Measurements from ENCODE around the gene CELF5. TPM values are rescaled to one million over a fixed set of nuclear protein-coding genes. Genes with fewer than 3 reads are reported as not detected.

Gene CELF5
- total RNA-seq, 4 donors from 2014 or later, result not detected

- Histone ChIP-seq H3K27ac (no peak overlapping the region), H3K27me3 (peaks cover 3 to 60% (median 10%) of the 10 kb centered on the region in 4 donors), H3K36me3 (no peaks in the 10 kb centered on the region), H3K4me3 (no peak overlapping the region), H3K9me3 (no peaks in the 10 kb centered on the region), H3K4me1 (no peaks in the 10 kb centered on the region)
- no peak for TF ChIP-seq POLR2A (IDR thresholded peaks at IDR 0.05)
- TF ChIP-seq, protein P1, sequence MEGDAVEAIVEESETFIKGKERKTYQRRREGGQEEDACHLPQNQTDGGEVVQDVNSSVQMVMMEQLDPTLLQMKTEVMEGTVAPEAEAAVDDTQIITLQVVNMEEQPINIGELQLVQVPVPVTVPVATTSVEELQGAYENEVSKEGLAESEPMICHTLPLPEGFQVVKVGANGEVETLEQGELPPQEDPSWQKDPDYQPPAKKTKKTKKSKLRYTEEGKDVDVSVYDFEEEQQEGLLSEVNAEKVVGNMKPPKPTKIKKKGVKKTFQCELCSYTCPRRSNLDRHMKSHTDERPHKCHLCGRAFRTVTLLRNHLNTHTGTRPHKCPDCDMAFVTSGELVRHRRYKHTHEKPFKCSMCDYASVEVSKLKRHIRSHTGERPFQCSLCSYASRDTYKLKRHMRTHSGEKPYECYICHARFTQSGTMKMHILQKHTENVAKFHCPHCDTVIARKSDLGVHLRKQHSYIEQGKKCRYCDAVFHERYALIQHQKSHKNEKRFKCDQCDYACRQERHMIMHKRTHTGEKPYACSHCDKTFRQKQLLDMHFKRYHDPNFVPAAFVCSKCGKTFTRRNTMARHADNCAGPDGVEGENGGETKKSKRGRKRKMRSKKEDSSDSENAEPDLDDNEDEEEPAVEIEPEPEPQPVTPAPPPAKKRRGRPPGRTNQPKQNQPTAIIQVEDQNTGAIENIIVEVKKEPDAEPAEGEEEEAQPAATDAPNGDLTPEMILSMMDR (IDR thresholded peaks at IDR 0.05), result no peak
- DNase-seq, result no peak
- intact Hi-C loops (cut with DNase I), result no loop called here
- 44 to 58% methylated on average over 14 to 16 of the region's 30 CpGs for WGBS, 2 donors
Observed at GRCh38 chr19:3266792-3267514, 42.5 kb downstream of the CELF5 start.

- no peaks in the 10 kb centered on the region for H3K36me3 ChIP-seq
- peaks cover 3 to 74% (median 15%) of the 10 kb centered on the region in 4 donors for H3K27me3 ChIP-seq
- TF ChIP-seq, protein P1 (IDR thresholded peaks at IDR 0.05), result no peak
- no peak for TF ChIP-seq POLR2A (IDR thresholded peaks at IDR 0.05)
- WGBS, 2 donors, result 68% methylated on average over 8 to 14 of the region's 15 CpGs
- H3K9me3 ChIP-seq, result peaks cover 0 to 8% (median 7%) of the 10 kb centered on the region in 3 donors
- intact Hi-C loops (cut with DNase I), result no loop called here
- H3K4me3 ChIP-seq, result no peak overlapping the region
- no peaks in the 10 kb centered on the region for H3K4me1 ChIP-seq
- H3K27ac ChIP-seq, result no peak overlapping the region
- no peak for DNase-seq
Observed at GRCh38 chr19:3268326-3268725, 43.9 kb downstream of the CELF5 start.

DNA sequence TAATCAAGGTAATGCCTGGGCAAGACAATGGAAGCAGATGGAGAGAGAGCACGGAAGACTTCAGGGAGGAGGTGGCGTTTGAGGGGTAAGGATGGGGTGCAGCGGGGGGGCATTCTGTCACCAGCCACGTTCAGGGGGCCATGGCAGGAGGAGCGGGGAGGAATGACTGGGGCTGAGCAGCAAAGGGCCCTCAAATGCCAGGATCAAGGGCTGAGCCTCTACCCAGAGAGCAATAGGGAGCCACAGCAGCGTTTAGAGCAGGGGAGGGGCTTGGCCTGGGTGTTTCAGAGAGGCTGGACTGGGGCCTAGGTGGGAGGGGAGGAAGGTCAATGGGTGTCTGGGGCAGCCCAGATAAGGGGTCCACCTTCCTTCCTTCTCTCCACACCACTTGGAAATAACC, 44.3 kb downstream of the CELF5 start:
- Histone ChIP-seq H3K27ac (no peak overlapping the region), H3K27me3 (peaks cover 3 to 79% (median 15%) of the 10 kb centered on the region in 4 donors), H3K4me3 (no peak overlapping the region), H3K9me3 (peaks cover 0 to 11% (median 9%) of the 10 kb centered on the region in 3 donors), H3K36me3 (no peaks in the 10 kb centered on the region), H3K4me1 (no peaks in the 10 kb centered on the region)
- WGBS, 2 donors, result 68 to 72% methylated on average over 4 to 5 of the region's 6 CpGs
- TF ChIP-seq POLR2A (IDR thresholded peaks at IDR 0.05), result no peak
- TF ChIP-seq, protein P1 (IDR thresholded peaks at IDR 0.05), result no peak
- DNase-seq, result no peak
- intact Hi-C loops (cut with DNase I), result no loop called here

DNA sequence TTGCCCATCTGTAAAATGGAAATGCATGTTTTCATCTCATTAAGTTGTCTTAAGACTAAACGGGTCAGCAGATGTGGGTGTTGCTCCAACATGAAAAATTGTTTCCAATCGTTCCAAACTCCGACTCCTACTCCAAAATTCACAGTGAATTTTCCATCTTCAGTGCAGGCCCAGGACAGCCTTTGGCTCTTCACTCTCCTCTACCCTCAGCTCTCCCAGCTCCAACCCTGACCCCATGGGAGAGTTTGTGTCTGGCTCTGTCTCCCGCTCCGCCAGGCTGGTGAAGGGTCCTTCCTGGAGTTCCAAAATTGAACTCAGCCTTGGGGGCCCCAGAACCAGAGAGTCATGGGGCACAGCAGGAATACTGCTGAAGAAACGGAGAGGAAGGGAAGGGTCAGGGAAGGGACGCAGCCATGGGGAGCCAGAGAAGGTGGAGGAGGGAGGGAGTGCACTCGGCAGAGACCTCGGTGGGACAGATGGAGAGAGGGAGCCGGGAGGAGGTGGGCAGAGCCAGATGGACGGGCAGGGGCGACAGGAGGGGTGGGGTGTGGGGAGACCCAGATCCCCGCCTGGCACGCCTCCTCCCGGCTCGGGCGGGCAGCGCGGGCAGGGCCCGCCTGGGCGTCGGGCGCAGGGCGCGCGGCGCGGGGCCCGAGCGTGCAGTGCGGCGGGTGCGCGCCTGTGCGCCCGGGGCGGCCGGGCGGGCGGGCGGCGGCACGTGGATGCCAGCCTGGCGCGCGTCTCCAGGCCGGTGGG, 45.6 kb downstream of the CELF5 start:
- WGBS, 2 donors, result 20 to 29% methylated on average over 9 to 19 of the region's 47 CpGs
- H3K4me1 ChIP-seq, result peaks cover 0 to 2% (median 0%) of the 10 kb centered on the region in 3 donors
- intact Hi-C loops (cut with DNase I), result no loop called here

More for the DNA sequence above, 45.6 kb downstream of the CELF5 start:
- no peaks in the 10 kb centered on the region for H3K36me3 ChIP-seq
- peaks cover 3 to 92% (median 15%) of the 10 kb centered on the region in 4 donors for H3K27me3 ChIP-seq
- DNase-seq, result no peak
- no peak overlapping the region for H3K27ac ChIP-seq
- no peak for TF ChIP-seq POLR2A (IDR thresholded peaks at IDR 0.05)
- TF ChIP-seq, protein P1 (IDR thresholded peaks at IDR 0.05), result no peak
- H3K4me3 ChIP-seq, result no peak overlapping the region
- peaks cover 0 to 11% (median 9%) of the 10 kb centered on the region in 3 donors for H3K9me3 ChIP-seq

Measured in esophagus squamous epithelium (tissue), 5 donors.